Psoas muscle (tissue), 8 donors: ENCODE results near the gene MEIS2. TPM values are rescaled to one million over a fixed set of nuclear protein-coding genes. Genes with fewer than 3 reads are reported as not detected.

ENCODE experiments used
- ATAC-seq, 4 donors: fragments of 200-7000 bp; cut with Tn5 transposase; one replicate each; pipeline ENCODE4 v1.9.1; 2020; ENCODE audit warnings: moderate library complexity in 3 of 4, mild to moderate bottlenecking in 2 of 4
- DNase-seq, 2 donors: peaks; one replicate each; pipeline ENCODE4 v3.0.0-alpha.2; 2020
- H3K27ac ChIP-seq: fragments of 200-600 bp; one replicate; pipeline ENCODE4 v1.8.0; 2022
- H3K27me3 ChIP-seq, 3 donors: fragments of 200-600 bp in 1 of 3; one replicate each; pipeline versions ENCODE4 v1.6.1 to v1.8.0; 2013 to 2022; ENCODE audit warnings: low read length in 2 of 3, mild to moderate bottlenecking in 2 of 3, moderate library complexity in 1 of 3; ENCODE audit not compliant: insufficient read depth in 3 of 3
- H3K36me3 ChIP-seq, 2 donors: fragments of 200-600 bp in 1 of 2; one replicate each; pipeline versions ENCODE4 v1.6.1 to v1.8.0; 2013 to 2022; ENCODE audit warnings: low read depth in 1 of 2, mild to moderate bottlenecking in 1 of 2, moderate library complexity in 1 of 2; ENCODE audit not compliant: insufficient read depth in 1 of 2
- H3K4me1 ChIP-seq: fragments of 200-600 bp; one replicate; pipeline ENCODE4 v1.8.0; 2022
- H3K4me3 ChIP-seq: fragments of 200-600 bp; one replicate; pipeline ENCODE4 v1.8.0; 2022; ENCODE audit warnings: mild to moderate bottlenecking
- H3K9me3 ChIP-seq: fragments of 200-600 bp; one replicate; pipeline ENCODE4 v1.8.0; 2022
- CTCF ChIP-seq: fragments of 200-600 bp; IDR thresholded peaks from one replicate; pipeline ENCODE4 v1.8.0; 2022; ENCODE audit warnings: antibody characterized with exemption
- WGBS, 3 donors: extraction: QIAGEN DNeasy Blood & Tissue Kit; methylation state at CpG; one replicate each; pipeline versions ENCODE4 v1.1.6 to v1.1.7; 2013; 5-methylcytosine and 5-hydroxymethylcytosine counted together
- intact Hi-C, 2 donors: fragments of 100-400 bp; cut with DNase I; formaldehyde crosslinking; loops; one replicate each; pipeline versions ENCODE4 v1.11.0 to v1.14.2; 2022
- polyA plus RNA-seq, 3 donors: library from polyadenylated mRNA; stranded (reverse); fragments of 200-250 nt; gene quantifications; one replicate each; pipeline ENCODE4 v1.2.3, GENCODE V29; 2013
- total RNA-seq, 4 donors: library from RNA; stranded (reverse); fragmentation: NEBNext Ultra II Directional in 2 of 4; extraction: Animal tissue kit (Norgen Biotek cat#: 25700) in 2 of 4; gene quantifications; one replicate each; pipeline versions ENCODE4 v1.2.1 to v1.2.4, GENCODE V29; 2021 to 2023
- donor health status: healthy with polysubstance abuse.
- donor health status: DM: no; HTN: no; CAD: no; lungs with moderate emphysema.
- donor health status: Bipolar disorder and iron deficiency.
- donor health status: healthy.
- donor health status: DM: yes; HTN: yes; CAD: no.
- donor health status: DM: no; HTN: no; CAD: no.
- donor health status: DM: no; HTN: no; CAD: no.
- donor health status: DM: yes; HTN: yes; CAD: no.

MEIS2 gene
- total and polyA plus RNA-seq, 7 donors = 0.42 to 24.3 (median 1.9) TPM

- H3K4me3 ChIP-seq = no peak overlapping the region
- DNase-seq = no peak
- 32 to 44% (median 43%) methylated on average over 13 of the region's 13 CpGs for WGBS, 3 donors
- H3K36me3 ChIP-seq = no peaks in the 10 kb centered on the region
- no peak for ATAC-seq
- no peaks in the 10 kb centered on the region for H3K9me3 ChIP-seq
- no peaks in the 10 kb centered on the region for H3K4me1 ChIP-seq
- TF ChIP-seq CTCF = no peak
- peaks cover 14 to 92% (median 33%) of the 10 kb centered on the region in 3 donors for H3K27me3 ChIP-seq
- intact Hi-C loops = loop anchor here in 1 of 2 donors (10.0 kb wide), 2 partner anchors 219 to 381 kb away; partner anchors contain the start of gene MEIS2
- H3K27ac ChIP-seq = no peak overlapping the region
These were observed 214.2 kb downstream of the MEIS2 start for GRCh38 chr15:36886191-36886590.

- Histone ChIP-seq H3K4me3 (no peak overlapping the region), H3K36me3 (no peaks in the 10 kb centered on the region), H3K27ac (no peak overlapping the region), H3K27me3 (peaks cover 17 to 96% (median 33%) of the 10 kb centered on the region in 3 donors), H3K9me3 (no peaks in the 10 kb centered on the region), H3K4me1 (peaks cover 2% of the 10 kb centered on the region)
- intact Hi-C loops = loop anchor here (2.0 to 10.0 kb wide), 3 partner anchors 219 to 381 kb away; partner anchors contain the start of gene MEIS2 (in 1 of the 2)
- ATAC-seq = no peak
- WGBS, 3 donors = 40 to 54% (median 42%) methylated on average over 3 of the region's 3 CpGs
- TF ChIP-seq CTCF = no peak
- no peak for DNase-seq
These were observed 214.6 kb downstream of the MEIS2 start for GRCh38 chr15:36885771-36886170.

- Histone ChIP-seq H3K27ac (no peak overlapping the region), H3K4me1 (peaks cover 9% of the 10 kb centered on the region), H3K9me3 (no peaks in the 10 kb centered on the region), H3K27me3 (peaks cover 17 to 96% (median 39%) of the 10 kb centered on the region in 3 donors), H3K36me3 (no peaks in the 10 kb centered on the region), H3K4me3 (no peak overlapping the region)
- DNase-seq (no peak), ATAC-seq (no peak)
- no peak for TF ChIP-seq CTCF
- intact Hi-C loops = loop anchor here (2.0 to 10.0 kb wide), 5 partner anchors 220 to 380 kb away; partner anchors contain the start of gene MEIS2 (in 1 of the 2)
- 61 to 71% (median 66%) methylated on average over 7 of the region's 7 CpGs for WGBS, 3 donors
These were observed 215.3 kb downstream of the MEIS2 start for GRCh38 chr15:36884936-36885635.

- intact Hi-C loops = loop anchor here (2.0 to 10.0 kb wide), 5 partner anchors 220 to 380 kb away; partner anchors contain the start of gene MEIS2 (in 1 of the 2)
- no peak for TF ChIP-seq CTCF
- 28 to 40% (median 38%) methylated on average over 3 of the region's 3 CpGs for WGBS, 3 donors
These were observed 215.9 kb downstream of the MEIS2 start for GRCh38 chr15:36884518-36884875.

More at GRCh38 chr15:36884518-36884875, 215.9 kb downstream of the MEIS2 start:
- Histone ChIP-seq H3K27ac (no peak overlapping the region), H3K36me3 (no peaks in the 10 kb centered on the region), H3K4me3 (no peak overlapping the region), H3K27me3 (peaks cover 17 to 98% (median 42%) of the 10 kb centered on the region in 3 donors), H3K4me1 (peaks cover 15% of the 10 kb centered on the region), H3K9me3 (no peaks in the 10 kb centered on the region)
- DNase-seq (no peak), ATAC-seq (no peak)
